ENCODE results near the gene POMT1.

DNA sequence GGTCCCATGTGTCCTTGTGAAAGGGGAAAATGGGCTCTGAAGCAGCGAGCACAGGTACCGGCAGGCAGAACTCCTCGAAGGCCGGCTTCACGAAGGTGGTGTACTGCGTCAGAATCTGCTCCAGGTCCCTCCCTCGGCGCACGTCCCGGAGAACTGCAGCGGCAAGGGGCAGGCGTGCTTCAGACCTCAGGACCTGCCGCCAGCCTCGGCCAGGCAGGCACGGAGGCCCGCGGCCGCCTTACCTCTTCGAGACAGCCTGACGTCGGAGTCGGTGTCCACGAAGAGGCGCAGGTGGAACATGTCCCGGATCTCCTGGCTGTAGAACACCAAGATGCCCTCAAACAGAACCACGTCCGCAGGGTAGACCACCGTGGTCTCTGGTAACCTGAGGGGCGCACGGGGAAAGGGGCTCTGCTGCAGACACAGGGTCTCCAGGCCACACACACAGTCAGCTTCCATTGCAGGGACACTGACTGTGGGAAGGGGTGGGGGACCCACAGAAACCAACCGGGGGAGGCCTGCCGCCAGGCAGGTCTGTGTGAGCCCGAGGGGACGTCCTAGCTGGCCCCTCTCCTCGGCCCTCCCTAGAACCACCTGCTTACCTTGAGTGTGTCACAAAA is 26.3 kb downstream of the POMT1 start:
- TF ChIP-seq CTCF (IDR thresholded peaks at IDR 0.05; ENCODE audit: low read length) (no peak), EZH2phosphoT487 (IDR thresholded peaks at IDR 0.05; ENCODE audit: low read length) (no peak), EZH2 (optimal IDR thresholded peaks at IDR 0.05; ENCODE audit: low read depth, low read length) (no peak)
